ENCODE results near the gene MAP3K3. TPM values are rescaled to one million over a fixed set of nuclear protein-coding genes. Genes with fewer than 3 reads are reported as not detected.

Gene MAP3K3
- total and polyA plus RNA-seq, 8 donors = 41.3 to 58.3 (median 43.7) TPM

- H3K36me3 ChIP-seq = peaks cover 0 to 9% of the 10 kb centered on the region in 2 donors
- H3K4me3 ChIP-seq = no peak overlapping the region
- peak in 1 of 4 donors; percentile 46 for DNase-seq
Measured at GRCh38 chr17:63647065-63647725, 25.0 kb downstream of the MAP3K3 start.

GRCh38 chr17:63647936-63648335, 25.7 kb downstream of the MAP3K3 start:
- peak overlapping the region in 1 of 2 donors; percentile 82 for H3K27ac ChIP-seq
- TF ChIP-seq, protein P1, sequence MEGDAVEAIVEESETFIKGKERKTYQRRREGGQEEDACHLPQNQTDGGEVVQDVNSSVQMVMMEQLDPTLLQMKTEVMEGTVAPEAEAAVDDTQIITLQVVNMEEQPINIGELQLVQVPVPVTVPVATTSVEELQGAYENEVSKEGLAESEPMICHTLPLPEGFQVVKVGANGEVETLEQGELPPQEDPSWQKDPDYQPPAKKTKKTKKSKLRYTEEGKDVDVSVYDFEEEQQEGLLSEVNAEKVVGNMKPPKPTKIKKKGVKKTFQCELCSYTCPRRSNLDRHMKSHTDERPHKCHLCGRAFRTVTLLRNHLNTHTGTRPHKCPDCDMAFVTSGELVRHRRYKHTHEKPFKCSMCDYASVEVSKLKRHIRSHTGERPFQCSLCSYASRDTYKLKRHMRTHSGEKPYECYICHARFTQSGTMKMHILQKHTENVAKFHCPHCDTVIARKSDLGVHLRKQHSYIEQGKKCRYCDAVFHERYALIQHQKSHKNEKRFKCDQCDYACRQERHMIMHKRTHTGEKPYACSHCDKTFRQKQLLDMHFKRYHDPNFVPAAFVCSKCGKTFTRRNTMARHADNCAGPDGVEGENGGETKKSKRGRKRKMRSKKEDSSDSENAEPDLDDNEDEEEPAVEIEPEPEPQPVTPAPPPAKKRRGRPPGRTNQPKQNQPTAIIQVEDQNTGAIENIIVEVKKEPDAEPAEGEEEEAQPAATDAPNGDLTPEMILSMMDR (IDR thresholded peaks at IDR 0.05) = no peak

More at GRCh38 chr17:63647065-63647725, 25.0 kb downstream of the MAP3K3 start:
- ATAC-seq = peak; percentile 83
- Histone ChIP-seq H3K27me3 (no peaks in the 10 kb centered on the region), H3K9me3 (no peaks in the 10 kb centered on the region), H3K27ac (peak overlapping the region; percentile 16 to 82), H3K4me1 (peaks cover 3 to 95% of the 10 kb centered on the region in 2 donors)
- TF ChIP-seq, protein P1 (IDR thresholded peaks at IDR 0.05) = no peak
- intact Hi-C loops (cut with DNase I) = no loop called here

GRCh38 chr17:63649813-63650212, 27.6 kb downstream of the MAP3K3 start:
- Histone ChIP-seq H3K27me3 (no peaks in the 10 kb centered on the region), H3K4me1 (peaks cover 3 to 87% of the 10 kb centered on the region in 2 donors), H3K9me3 (no peaks in the 10 kb centered on the region), H3K4me3 (no peak overlapping the region), H3K27ac (peak overlapping the region in 1 of 2 donors; percentile 33), H3K36me3 (peaks cover 0 to 35% of the 10 kb centered on the region in 2 donors)
- TF ChIP-seq, protein P1 (IDR thresholded peaks at IDR 0.05) = no peak
- peak; percentile 20 for ATAC-seq
- no peak for DNase-seq
- intact Hi-C loops (cut with DNase I) = no loop called here

More at GRCh38 chr17:63647936-63648335, 25.7 kb downstream of the MAP3K3 start:
- intact Hi-C loops (cut with DNase I) = no loop called here
- peaks cover 0 to 16% of the 10 kb centered on the region in 2 donors for H3K36me3 ChIP-seq
- H3K27me3 ChIP-seq = no peaks in the 10 kb centered on the region
- H3K4me1 ChIP-seq = peaks cover 3 to 95% of the 10 kb centered on the region in 2 donors
- H3K4me3 ChIP-seq = no peak overlapping the region
- no peak for ATAC-seq
- no peak for DNase-seq
- H3K9me3 ChIP-seq = no peaks in the 10 kb centered on the region

- peaks cover 0 to 43% of the 10 kb centered on the region in 2 donors for H3K36me3 ChIP-seq
- H3K4me3 ChIP-seq = no peak overlapping the region
- TF ChIP-seq, protein P1 (IDR thresholded peaks at IDR 0.05) = no peak
- DNase-seq (no peak), ATAC-seq (no peak)
- intact Hi-C loops (cut with DNase I) = no loop called here
- no peak overlapping the region for H3K27ac ChIP-seq
- H3K9me3 ChIP-seq = no peaks in the 10 kb centered on the region
- H3K27me3 ChIP-seq = no peaks in the 10 kb centered on the region
- H3K4me1 ChIP-seq = peaks cover 0 to 71% of the 10 kb centered on the region in 2 donors
Measured at GRCh38 chr17:63652106-63652505, 29.9 kb downstream of the MAP3K3 start.

- DNase-seq (peak in 1 of 4 donors; percentile 51), ATAC-seq (peak; percentile 32)
- H3K27me3 ChIP-seq = no peaks in the 10 kb centered on the region
- H3K36me3 ChIP-seq = peaks cover 0 to 48% of the 10 kb centered on the region in 2 donors
- H3K4me3 ChIP-seq = no peak overlapping the region
- intact Hi-C loops (cut with DNase I) = no loop called here
- H3K9me3 ChIP-seq = no peaks in the 10 kb centered on the region
- peaks cover 0 to 62% of the 10 kb centered on the region in 2 donors for H3K4me1 ChIP-seq
- TF ChIP-seq, protein P1 (IDR thresholded peaks at IDR 0.05) = no peak
- no peak overlapping the region for H3K27ac ChIP-seq
Measured at GRCh38 chr17:63653050-63653449, 30.8 kb downstream of the MAP3K3 start.

All from left lung (tissue), 10 donors.